ENCODE measurements around the gene COL4A1.

GRCh38 chr13:110129539-110130186, 177.3 kb downstream of the COL4A1 start:
- no peak for TF ChIP-seq ZNF274 (IDR thresholded peaks at IDR 0.05; ENCODE audit: low read depth, low read length)
- TF ChIP-seq YY1 (IDR thresholded peaks at IDR 0.05; ENCODE audit: insufficient read depth, insufficient read length), result no peak
- no peak for TF ChIP-seq SUZ12 (IDR thresholded peaks at IDR 0.05; ENCODE audit: extremely low read depth, insufficient read depth, insufficient read length)
